NCI-H748 (cell line): ENCODE results near the gene SDHB.
A peak's percentile ranks its signal among the peaks of the same experiment; 100 is the strongest.

Source experiments
- DNase-seq: peaks from one replicate; lab custom pipeline; 2025; ENCODE audit not compliant: unreplicated experiment; lab: John Stamatoyannopoulos, UW

SDHB gene

GRCh38 chr1:17013491-17014320, 40.1 kb downstream of the SDHB start:
- no peak for DNase-seq

GRCh38 chr1:17012775-17013490, 40.9 kb downstream of the SDHB start:
- DNase-seq = no peak

GRCh38 chr1:17011439-17012307, 42.2 kb downstream of the SDHB start, which contains the start of gene ATP13A2:
TSS of gene ATP13A2 (minus strand) at chr1:17011928. CDS start at chr1:17011738, 190 bp downstream.
- DNase-seq = peak; percentile 88

DNA sequence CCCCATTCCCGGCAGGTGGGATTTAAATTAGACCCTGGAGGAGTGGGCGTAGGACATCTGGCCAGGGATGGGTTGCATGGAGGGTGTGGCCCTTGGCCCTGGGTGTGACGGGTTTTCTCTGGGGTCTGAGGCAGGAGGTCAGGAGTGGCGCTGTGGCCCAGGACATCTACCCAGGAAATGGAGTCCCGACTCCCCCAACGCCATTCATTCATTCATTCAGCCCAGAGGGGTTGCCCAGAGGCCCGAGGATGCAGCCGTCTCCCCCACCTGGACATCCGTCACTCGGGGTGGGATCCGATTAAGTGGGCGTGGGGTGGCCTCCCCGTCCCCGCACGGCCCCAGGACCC, 42.8 kb downstream of the SDHB start:
- DNase-seq = peak; percentile 22

DNA sequence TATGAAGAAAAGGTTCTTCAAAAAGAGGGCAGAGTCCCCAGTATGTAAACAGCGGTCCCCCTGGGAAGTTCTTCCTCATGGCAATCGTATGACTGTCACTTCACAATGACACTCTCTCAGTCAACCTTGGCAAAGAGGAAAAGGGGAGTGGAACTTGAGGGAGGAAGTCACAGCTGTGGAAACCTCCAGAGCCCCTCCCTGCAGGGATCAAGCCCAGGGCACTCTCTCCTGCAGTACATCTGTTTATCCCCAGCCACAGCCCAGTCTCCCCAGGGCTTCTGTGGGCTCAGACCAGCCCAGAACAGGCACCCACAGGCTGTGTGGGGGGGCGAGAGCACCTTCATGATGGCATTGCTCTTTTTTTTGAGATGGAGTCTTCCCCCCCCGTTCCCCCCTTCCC, 44.1 kb downstream of the SDHB start:
- DNase-seq = no peak

- no peak for DNase-seq
Observed at GRCh38 chr1:17008208-17008855, 45.5 kb downstream of the SDHB start.

- no peak for DNase-seq
Observed at GRCh38 chr1:17007121-17007520, 46.7 kb downstream of the SDHB start.

DNA sequence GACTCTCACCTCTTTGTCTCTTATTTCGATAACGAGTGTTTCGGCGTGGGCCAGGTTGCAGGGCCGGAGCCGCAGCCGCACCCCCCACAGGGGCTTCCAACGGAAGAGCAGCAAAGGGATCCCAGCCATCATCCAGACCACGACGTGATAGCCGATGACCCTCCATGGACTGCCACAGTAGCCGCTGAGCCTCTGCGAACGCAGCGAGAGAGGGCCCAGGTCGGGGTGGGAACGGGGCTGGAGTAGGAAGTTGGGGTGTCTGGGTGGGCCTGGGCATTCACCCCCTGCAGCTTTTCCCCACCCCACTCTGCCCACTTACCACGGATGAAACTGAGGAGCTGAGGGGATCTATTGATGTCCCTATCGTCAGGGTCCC, 48.5 kb downstream of the SDHB start:
- DNase-seq = no peak

DNA sequence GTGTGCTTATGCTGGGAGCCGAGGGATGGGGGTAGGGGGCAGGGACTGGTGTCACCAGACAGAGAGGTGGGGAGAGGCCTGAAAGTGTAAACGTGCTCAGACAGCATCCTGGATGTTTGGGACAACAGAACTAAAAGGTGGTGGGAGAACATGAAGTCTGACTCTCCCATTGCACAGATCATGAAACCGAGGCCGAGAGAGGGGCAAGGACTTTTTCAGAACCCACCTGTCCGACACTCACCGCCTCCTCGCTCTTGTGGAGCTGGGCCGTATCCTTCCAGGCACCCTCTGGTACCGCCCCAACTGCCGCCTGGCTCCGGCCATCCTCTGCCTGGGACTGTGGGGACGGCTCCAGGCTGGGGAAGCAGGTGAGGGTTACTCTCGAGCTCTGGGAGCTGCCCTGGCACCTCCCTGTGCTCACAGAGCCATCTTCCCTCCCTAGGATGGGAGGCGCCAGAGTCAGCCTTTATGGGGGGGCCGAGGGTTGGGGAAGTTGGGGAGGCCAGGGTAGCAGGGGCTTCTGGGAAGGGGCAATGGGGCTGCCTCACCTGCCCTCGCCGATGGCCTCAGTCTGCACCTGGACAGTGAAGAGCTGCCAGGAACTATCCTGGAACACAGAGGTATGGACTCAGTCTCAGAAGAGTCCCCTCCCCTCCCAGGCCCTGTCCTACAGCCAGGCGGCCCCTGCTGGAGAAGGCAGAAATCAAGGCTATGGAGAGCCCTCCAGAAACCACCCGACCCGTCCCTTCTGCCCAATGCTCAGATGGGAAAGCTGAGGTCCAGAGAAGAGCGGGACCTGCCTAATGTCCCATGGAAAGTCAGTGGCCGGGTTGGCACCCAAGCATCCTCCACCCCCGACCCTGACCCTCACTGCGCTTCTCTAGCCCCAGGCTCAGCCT, 49.1 kb downstream of the SDHB start:
- no peak for DNase-seq

GRCh38 chr1:17002524-17002902, 51.3 kb downstream of the SDHB start:
- no peak for DNase-seq

- no peak for DNase-seq
Observed at GRCh38 chr1:17001760-17002523, 51.9 kb downstream of the SDHB start.

- no peak for DNase-seq
Observed at GRCh38 chr1:16999863-17000262, 54.0 kb downstream of the SDHB start.

DNA sequence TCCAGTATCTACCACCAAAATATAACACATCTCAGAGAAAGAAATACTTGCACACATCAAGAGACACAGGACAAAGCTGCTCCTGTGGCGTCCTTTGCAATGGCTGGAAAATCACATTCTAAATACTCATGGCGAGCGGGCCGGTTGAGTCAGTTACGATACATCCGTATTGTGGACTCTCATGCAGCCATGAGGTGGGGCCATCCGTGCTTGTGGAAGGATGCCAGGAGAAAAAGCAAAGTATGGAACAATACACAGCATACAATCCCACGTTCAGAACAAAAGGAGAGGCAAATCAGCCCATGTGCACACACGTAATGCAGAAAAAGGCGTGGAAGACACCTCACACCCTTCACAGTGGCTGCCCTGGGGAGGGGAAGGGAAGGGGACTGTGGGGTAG, 55.2 kb downstream of the SDHB start:
- no peak for DNase-seq

DNA sequence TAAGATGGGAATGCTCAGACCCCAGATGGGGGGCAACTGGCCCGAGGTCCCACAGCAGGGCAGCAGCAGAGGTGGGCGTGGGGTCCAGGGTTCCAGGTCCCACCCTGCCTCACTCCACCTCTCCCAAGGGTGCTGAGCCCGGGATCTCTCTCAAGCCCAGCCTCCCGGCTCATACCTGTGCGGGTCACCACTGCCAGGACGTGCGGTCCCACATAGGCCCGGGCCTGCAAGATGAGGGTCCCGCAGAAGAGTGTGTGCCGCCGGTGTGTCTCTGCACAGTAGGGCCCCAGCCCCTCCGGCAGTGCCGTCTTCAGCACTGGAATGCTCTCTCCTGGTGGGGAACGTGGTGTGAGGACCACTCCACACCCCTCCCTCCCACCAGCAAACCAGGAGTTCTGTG, 57.0 kb downstream of the SDHB start:
- DNase-seq = no peak

- no peak for DNase-seq
Observed at GRCh38 chr1:16993521-16994038, 60.3 kb downstream of the SDHB start.

- no peak for DNase-seq
Observed at GRCh38 chr1:16992675-16993074, 61.2 kb downstream of the SDHB start.

DNA sequence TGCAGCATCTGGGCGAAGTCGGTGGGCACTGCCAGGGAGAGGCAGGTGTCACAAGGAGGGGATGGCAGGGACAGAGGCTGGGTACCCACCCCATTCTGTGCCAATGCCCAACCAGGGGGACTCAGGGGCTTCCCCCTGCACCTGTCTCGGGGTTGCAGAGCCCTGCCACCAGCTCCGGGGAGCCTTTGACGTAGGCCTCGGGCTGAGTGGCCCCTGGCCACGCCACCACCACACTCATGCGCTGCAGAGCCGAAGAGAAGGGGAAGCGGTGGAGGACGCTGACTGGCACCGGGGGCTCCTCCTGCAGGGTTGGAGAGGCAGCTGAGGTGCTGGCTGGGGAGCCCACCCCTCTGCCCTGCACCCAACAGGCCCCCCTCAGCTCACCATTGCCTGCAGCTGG, 61.7 kb downstream of the SDHB start:
- DNase-seq = no peak

DNA sequence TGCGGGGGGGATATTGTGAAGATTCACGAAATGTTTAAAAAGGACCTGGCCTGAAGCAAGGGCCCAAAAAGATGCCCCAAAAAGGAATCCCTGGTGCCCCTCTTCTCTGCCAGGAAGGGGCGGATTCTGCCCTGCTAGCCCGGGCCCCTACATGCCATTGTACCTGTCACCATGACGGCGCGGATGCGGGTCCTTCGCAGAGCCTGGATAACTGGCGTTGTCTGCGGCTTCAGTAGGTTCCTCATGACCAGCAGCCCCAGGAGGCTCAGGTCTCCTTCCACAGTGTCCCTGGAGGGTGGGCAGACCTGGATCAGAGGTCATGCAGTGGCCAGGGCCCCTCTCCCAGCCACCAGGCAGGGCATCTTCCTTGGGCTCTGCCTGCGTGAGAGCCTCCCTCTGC, 62.3 kb downstream of the SDHB start:
- DNase-seq = no peak
